Loucy (cell line): Measurements from ENCODE around the gene CELSR2.

Source experiments
- H2AFZ ChIP-seq: fragments of 200-600 bp; sonication (generic); 2 replicates; pipeline ENCODE4 v1.6.0; 2016; ENCODE audit warnings: antibody characterized with exemption, mild to moderate bottlenecking, low read length, moderate library complexity
- H3F3A ChIP-seq: fragments of 200-600 bp; 2 replicates; pipeline ENCODE4 v1.6.0; 2016; ENCODE audit warnings: antibody characterized with exemption, low read depth, mild to moderate bottlenecking
- H3K27me3 ChIP-seq: fragments of 200-600 bp; sonication (generic); 2 replicates; pipeline ENCODE4 v1.6.1; 2014; ENCODE audit warnings: low read length, mild to moderate bottlenecking; ENCODE audit not compliant: insufficient read depth, poor library complexity, severe bottlenecking
- H3K36me3 ChIP-seq: fragments of 200-600 bp; sonication (generic); 2 replicates; pipeline ENCODE4 v1.6.1; 2016; ENCODE audit warnings: low read length; ENCODE audit not compliant: insufficient read depth
- H3K4me1 ChIP-seq: fragments of 200-600 bp; sonication (generic); 2 replicates; pipeline ENCODE4 v1.5.1; 2014; ENCODE audit warnings: low read length, mild to moderate bottlenecking; ENCODE audit not compliant: insufficient read depth, poor library complexity, severe bottlenecking
- H3K4me2 ChIP-seq: fragments of 200-600 bp; sonication (generic); 2 replicates; pipeline ENCODE4 v1.6.0; 2014; ENCODE audit warnings: antibody characterized with exemption, low read length, low read depth, mild to moderate bottlenecking; ENCODE audit not compliant: poor library complexity, severe bottlenecking
- H3K4me3 ChIP-seq: fragments of 200-600 bp; sonication (generic); 2 replicates; pipeline ENCODE4 v1.5.1; 2014; ENCODE audit warnings: low read length, mild to moderate bottlenecking, mixed read lengths; ENCODE audit not compliant: poor library complexity, severe bottlenecking
- H3K79me2 ChIP-seq: fragments of 200-600 bp; sonication (generic); 2 replicates; pipeline ENCODE4 v1.6.1; 2014; ENCODE audit warnings: low read length; ENCODE audit not compliant: insufficient read depth
- H3K9ac ChIP-seq: fragments of 200-600 bp; sonication (generic); 2 replicates; pipeline ENCODE4 v1.6.0; 2014; ENCODE audit warnings: mild to moderate bottlenecking, low read depth, low read length, moderate library complexity; ENCODE audit not compliant: poor library complexity, severe bottlenecking
- H3K9me2 ChIP-seq: fragments of 200-600 bp; sonication (generic); replicated peaks from 2 replicates; pipeline ENCODE4 v1.6.1; 2016; ENCODE audit warnings: low read depth, low read length, mixed read lengths
- H3K9me3 ChIP-seq: fragments of 200-600 bp; sonication (generic); 2 replicates; pipeline ENCODE4 v1.6.1; 2014; ENCODE audit warnings: mild to moderate bottlenecking, antibody characterized with exemption, low read length, low read depth; ENCODE audit not compliant: insufficient read depth
- H4K20me1 ChIP-seq: fragments of 200-600 bp; sonication (generic); 2 replicates; pipeline ENCODE4 v1.6.0; 2014; ENCODE audit warnings: antibody characterized with exemption, low read length, mild to moderate bottlenecking; ENCODE audit not compliant: insufficient read depth, poor library complexity, severe bottlenecking
- EZH2phosphoT487 ChIP-seq: fragments of 200-600 bp; IDR thresholded peaks from 2 replicates; pipeline ENCODE4 v1.6.1; 2018; ENCODE audit warnings: antibody characterized with exemption, mild to moderate bottlenecking, moderate library complexity, borderline replicate concordance
- TF ChIP-seq, protein P1 (sequence below): fragments of 200-600 bp; sonication (generic); conservative IDR thresholded peaks from 2 replicates; pipeline ENCODE4 v1.5.1; 2014; ENCODE audit warnings: mild to moderate bottlenecking, antibody characterized with exemption, low read length

Gene CELSR2

DNA sequence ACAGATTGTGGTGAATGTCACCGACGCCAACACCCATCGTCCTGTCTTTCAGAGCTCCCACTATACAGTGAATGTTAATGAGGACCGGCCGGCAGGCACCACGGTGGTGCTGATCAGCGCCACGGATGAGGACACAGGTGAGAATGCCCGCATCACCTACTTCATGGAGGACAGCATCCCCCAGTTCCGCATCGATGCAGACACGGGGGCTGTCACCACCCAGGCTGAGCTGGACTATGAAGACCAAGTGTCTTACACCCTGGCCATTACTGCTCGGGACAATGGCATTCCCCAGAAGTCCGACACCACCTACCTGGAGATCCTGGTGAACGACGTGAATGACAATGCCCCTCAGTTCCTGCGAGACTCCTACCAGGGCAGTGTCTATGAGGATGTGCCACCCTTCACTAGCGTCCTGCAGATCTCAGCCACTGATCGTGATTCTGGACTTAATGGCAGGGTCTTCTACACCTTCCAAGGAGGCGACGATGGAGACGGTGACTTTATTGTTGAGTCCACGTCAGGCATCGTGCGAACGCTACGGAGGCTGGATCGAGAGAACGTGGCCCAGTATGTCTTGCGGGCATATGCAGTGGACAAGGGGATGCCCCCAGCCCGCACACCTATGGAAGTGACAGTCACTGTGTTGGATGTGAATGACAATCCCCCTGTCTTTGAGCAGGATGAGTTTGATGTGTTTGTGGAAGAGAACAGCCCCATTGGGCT lies 3.0 kb downstream of the CELSR2 start:
- no peak overlapping the region for H3K9ac ChIP-seq
- no peak overlapping the region for H3K4me3 ChIP-seq
- H3K79me2 ChIP-seq, result no peaks in the 10 kb centered on the region
- no peaks in the 10 kb centered on the region for H3K9me2 ChIP-seq
- no peaks in the 10 kb centered on the region for H3K9me3 ChIP-seq
- no peaks in the 10 kb centered on the region for H4K20me1 ChIP-seq
- no peaks in the 10 kb centered on the region for H3K36me3 ChIP-seq
- TF ChIP-seq EZH2phosphoT487, result no peak
- TF ChIP-seq, protein P1, sequence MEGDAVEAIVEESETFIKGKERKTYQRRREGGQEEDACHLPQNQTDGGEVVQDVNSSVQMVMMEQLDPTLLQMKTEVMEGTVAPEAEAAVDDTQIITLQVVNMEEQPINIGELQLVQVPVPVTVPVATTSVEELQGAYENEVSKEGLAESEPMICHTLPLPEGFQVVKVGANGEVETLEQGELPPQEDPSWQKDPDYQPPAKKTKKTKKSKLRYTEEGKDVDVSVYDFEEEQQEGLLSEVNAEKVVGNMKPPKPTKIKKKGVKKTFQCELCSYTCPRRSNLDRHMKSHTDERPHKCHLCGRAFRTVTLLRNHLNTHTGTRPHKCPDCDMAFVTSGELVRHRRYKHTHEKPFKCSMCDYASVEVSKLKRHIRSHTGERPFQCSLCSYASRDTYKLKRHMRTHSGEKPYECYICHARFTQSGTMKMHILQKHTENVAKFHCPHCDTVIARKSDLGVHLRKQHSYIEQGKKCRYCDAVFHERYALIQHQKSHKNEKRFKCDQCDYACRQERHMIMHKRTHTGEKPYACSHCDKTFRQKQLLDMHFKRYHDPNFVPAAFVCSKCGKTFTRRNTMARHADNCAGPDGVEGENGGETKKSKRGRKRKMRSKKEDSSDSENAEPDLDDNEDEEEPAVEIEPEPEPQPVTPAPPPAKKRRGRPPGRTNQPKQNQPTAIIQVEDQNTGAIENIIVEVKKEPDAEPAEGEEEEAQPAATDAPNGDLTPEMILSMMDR, result no peak
- no peaks in the 10 kb centered on the region for H3F3A ChIP-seq
- no peak overlapping the region for H2AFZ ChIP-seq
- H3K4me2 ChIP-seq, result no peak overlapping the region
- H3K27me3 ChIP-seq, result peaks cover 9% of the 10 kb centered on the region
- H3K4me1 ChIP-seq, result peaks cover 5% of the 10 kb centered on the region

DNA sequence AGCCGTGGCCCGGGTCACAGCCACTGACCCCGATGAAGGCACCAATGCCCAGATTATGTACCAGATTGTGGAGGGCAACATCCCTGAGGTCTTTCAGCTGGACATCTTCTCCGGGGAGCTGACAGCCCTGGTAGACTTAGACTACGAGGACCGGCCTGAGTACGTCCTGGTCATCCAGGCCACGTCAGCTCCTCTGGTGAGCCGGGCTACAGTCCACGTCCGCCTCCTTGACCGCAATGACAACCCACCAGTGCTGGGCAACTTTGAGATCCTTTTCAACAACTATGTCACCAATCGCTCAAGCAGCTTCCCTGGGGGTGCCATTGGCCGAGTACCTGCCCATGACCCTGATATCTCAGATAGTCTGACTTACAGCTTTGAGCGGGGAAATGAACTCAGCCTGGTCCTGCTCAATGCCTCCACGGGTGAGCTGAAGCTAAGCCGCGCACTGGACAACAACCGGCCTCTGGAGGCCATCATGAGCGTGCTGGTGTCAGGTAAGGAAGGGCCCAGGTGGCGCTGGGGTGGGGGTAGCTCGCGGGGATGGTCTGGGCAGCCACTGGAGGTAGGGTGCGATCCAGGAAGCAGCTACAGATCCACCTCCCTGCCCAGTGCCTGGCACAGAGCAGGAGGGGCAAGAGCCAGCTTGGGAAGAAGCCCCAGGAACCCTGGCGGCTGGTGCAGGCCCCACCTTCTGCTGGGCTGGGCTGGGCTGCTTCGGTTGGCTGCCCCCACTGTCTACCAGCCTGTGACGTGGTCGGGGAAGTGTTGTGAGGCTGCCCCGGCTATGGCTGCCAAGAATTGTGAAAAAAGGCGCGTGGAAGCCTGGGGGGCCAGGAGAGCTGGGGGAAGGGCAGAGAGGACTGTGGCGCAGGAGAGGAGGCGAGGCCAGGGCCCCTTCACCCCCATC lies 3.8 kb downstream of the CELSR2 start:
- H3F3A ChIP-seq, result no peaks in the 10 kb centered on the region
- H4K20me1 ChIP-seq, result no peaks in the 10 kb centered on the region
- H3K9me3 ChIP-seq, result no peaks in the 10 kb centered on the region
- no peak overlapping the region for H3K4me2 ChIP-seq
- H3K4me1 ChIP-seq, result peaks cover 5% of the 10 kb centered on the region
- no peaks in the 10 kb centered on the region for H3K36me3 ChIP-seq
- H2AFZ ChIP-seq, result no peak overlapping the region
- H3K9ac ChIP-seq, result no peak overlapping the region
- TF ChIP-seq, protein P1, result no peak
- no peak for TF ChIP-seq EZH2phosphoT487
- H3K9me2 ChIP-seq, result no peaks in the 10 kb centered on the region
- no peaks in the 10 kb centered on the region for H3K79me2 ChIP-seq
- H3K4me3 ChIP-seq, result no peak overlapping the region
- peaks cover 9% of the 10 kb centered on the region for H3K27me3 ChIP-seq

DNA sequence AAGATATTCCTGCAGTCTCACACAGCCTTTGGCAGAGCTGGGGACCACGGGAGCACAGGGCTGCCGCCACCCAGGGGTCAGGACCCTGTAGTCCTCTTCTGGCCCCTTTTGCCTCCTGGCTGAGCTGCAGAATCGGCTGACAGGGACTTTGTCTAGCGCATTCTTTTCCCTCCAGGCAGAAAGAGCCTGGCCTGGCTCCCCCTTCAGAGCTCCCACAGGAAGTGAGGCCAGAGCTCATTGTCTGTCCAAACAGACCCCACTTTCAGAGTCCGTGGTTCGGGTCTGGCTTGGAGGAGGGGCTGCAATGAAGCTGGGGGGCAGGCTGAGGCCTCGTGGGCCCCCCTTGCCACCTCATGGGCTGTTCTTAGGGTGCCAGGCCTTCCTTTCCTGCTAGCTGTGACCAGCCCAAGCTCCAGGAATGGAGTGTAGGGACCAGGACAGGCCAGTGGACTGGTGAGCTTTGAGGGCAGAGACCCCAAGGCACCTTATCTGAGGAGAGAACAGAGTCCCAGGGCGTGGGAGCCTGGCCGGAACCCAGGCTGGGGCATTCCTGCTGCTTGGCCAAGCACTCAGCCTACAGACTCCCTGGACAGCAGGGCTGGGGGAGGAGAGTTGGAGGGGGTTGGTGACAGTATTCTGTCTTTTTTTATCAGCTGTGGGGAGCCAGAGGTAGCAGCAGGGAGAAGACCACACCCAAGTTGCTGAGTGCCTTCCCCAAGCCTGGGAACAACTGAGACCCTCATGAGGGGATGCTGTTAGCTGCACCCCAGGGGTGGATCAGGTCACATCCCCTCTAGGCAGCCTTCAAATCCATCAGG lies 4.7 kb downstream of the CELSR2 start:
- Histone ChIP-seq H3K27me3 (peaks cover 9% of the 10 kb centered on the region), H3K4me1 (peaks cover 2% of the 10 kb centered on the region), H4K20me1 (no peaks in the 10 kb centered on the region), H3K79me2 (no peaks in the 10 kb centered on the region), H3F3A (no peaks in the 10 kb centered on the region), H3K9me2 (no peaks in the 10 kb centered on the region), H2AFZ (no peak overlapping the region), H3K4me2 (no peak overlapping the region), H3K36me3 (no peaks in the 10 kb centered on the region), H3K9ac (no peak overlapping the region), H3K9me3 (no peaks in the 10 kb centered on the region), H3K4me3 (no peak overlapping the region)
- TF ChIP-seq, protein P1, result no peak
- no peak for TF ChIP-seq EZH2phosphoT487
